HepG2 (cell line): ENCODE results near the gene AMBRA1. TPM values are rescaled to one million over a fixed set of nuclear protein-coding genes. Genes with fewer than 3 reads are reported as not detected.

Experiments used
- FOSL2 ChIP-seq: sonication (generic); formaldehyde crosslinking; IDR thresholded peaks from 2 replicates; pipeline ENCODE4 v1.4.0; 2020; ENCODE audit warnings: missing genetic modification reagents
- IRX3 ChIP-seq: sonication (generic); formaldehyde crosslinking; IDR thresholded peaks from 2 replicates; pipeline ENCODE4 v1.8.1; 2023; ENCODE audit warnings: mild to moderate bottlenecking, low read depth, missing genetic modification reagents, borderline replicate concordance
- KAT8 ChIP-seq: IDR thresholded peaks from 2 replicates; pipeline ENCODE4 v1.6.1; 2016; ENCODE audit warnings: missing genetic modification reagents, missing compliant biosample characterization
- KLF12 ChIP-seq: sonication (generic); formaldehyde crosslinking; IDR thresholded peaks from 2 replicates; pipeline ENCODE4 v1.4.0; 2020; ENCODE audit warnings: missing genetic modification reagents, borderline replicate concordance
- LCORL ChIP-seq, 2 experiments: fragments of 450-650 bp in 1 of 2; sonication (generic) in 1 of 2; formaldehyde crosslinking in 1 of 2; IDR thresholded peaks; 2 replicates each; pipeline versions ENCODE4 v1.5.0 to v1.6.1; 2017 to 2020; ENCODE audit warnings: antibody characterized with exemption in 1 of 2, missing genetic modification reagents in 1 of 2
- RFXANK ChIP-seq: IDR thresholded peaks from 2 replicates; pipeline ENCODE4 v1.6.1; 2016
- TFDP1 ChIP-seq: IDR thresholded peaks from 2 replicates; pipeline ENCODE4 v1.6.1; 2016; ENCODE audit warnings: missing compliant biosample characterization, missing genetic modification reagents, borderline replicate concordance
- THAP11 ChIP-seq: IDR thresholded peaks from 2 replicates; pipeline ENCODE4 v1.6.1; 2016; ENCODE audit warnings: missing biosample characterization, missing genetic modification reagents
- ZBTB37 ChIP-seq: sonication (generic); formaldehyde crosslinking; IDR thresholded peaks from 2 replicates; pipeline ENCODE4 v1.4.0; 2020; ENCODE audit warnings: mild to moderate bottlenecking, missing genetic modification reagents
- ZMAT3 ChIP-seq: sonication (generic); formaldehyde crosslinking; conservative IDR thresholded peaks from 2 replicates; pipeline ENCODE4 v1.7.0; 2021; ENCODE audit warnings: missing genetic modification reagents
- ZNF451 ChIP-seq: sonication (generic); formaldehyde crosslinking; IDR thresholded peaks from 2 replicates; pipeline ENCODE4 v1.5.0; 2020; ENCODE audit warnings: mild to moderate bottlenecking, missing genetic modification reagents
- ZNF562 ChIP-seq: sonication (generic); formaldehyde crosslinking; IDR thresholded peaks from 2 replicates; pipeline ENCODE4 v1.8.0; 2022; ENCODE audit warnings: missing genetic modification reagents, borderline replicate concordance
- ZNF570 ChIP-seq: sonication (generic); formaldehyde crosslinking; IDR thresholded peaks from 2 replicates; pipeline ENCODE4 v1.4.0; 2020; ENCODE audit warnings: mild to moderate bottlenecking, missing genetic modification reagents, borderline replicate concordance
- ZNF644 ChIP-seq: IDR thresholded peaks from 2 replicates; pipeline ENCODE4 v1.6.1; 2016; ENCODE audit warnings: low read depth
- ZSCAN22 ChIP-seq: sonication (generic); formaldehyde crosslinking; IDR thresholded peaks from 2 replicates; pipeline ENCODE4 v1.4.0; 2020; ENCODE audit warnings: mild to moderate bottlenecking, missing genetic modification reagents
- ZSCAN29 ChIP-seq: sonication (generic); formaldehyde crosslinking; conservative IDR thresholded peaks from 2 replicates; pipeline ENCODE4 v1.4.0; 2020; ENCODE audit warnings: mild to moderate bottlenecking, missing genetic modification reagents
- polyA plus RNA-seq, 8 experiments: library from polyadenylated mRNA; depleted of rRNA in 3 of 8; stranded (reverse) in 7 of 8; unstranded in 1 of 8; fragments of >200 nt; fragmentation: Illumina TruSeq in 4 of 8; extraction: Trizol in 4 of 8; gene quantifications; 2 replicates each; pipeline versions ENCODE4 v1.2.1 to v1.2.3, GENCODE V29; 2011 to 2016; ENCODE audit warnings: low read depth in 4 of 8, missing spikeins in 1 of 8, mixed read lengths in 1 of 8; ENCODE audit not compliant: insufficient read depth in 1 of 8
- total RNA-seq, 5 experiments: library from RNA; depleted of rRNA; stranded (reverse); fragments of >200 nt; fragmentation: Illumina TruSeq; extraction: Trizol; gene quantifications; 2 replicates each; pipeline ENCODE4 v1.2.3, GENCODE V29; 2016; ENCODE audit warnings: low read depth in 1 of 5
- TF ChIP-seq, protein P1 (sequence below): sonication (generic); formaldehyde crosslinking; IDR thresholded peaks from 2 replicates; pipeline ENCODE4 v1.5.0; 2020; ENCODE audit warnings: mild to moderate bottlenecking, missing genetic modification reagents, borderline replicate concordance
- TF ChIP-seq, protein P2 (sequence below): sonication (generic); formaldehyde crosslinking; IDR thresholded peaks from 2 replicates; pipeline ENCODE4 v1.5.0; 2020; ENCODE audit warnings: mild to moderate bottlenecking, missing genetic modification reagents

The AMBRA1 gene
- total and polyA plus RNA-seq, 2 of the 13 experiments (the other 11 are each of a cell fraction or from before 2014, with no cell fraction given): 15.7 to 26.0 TPM

DNA sequence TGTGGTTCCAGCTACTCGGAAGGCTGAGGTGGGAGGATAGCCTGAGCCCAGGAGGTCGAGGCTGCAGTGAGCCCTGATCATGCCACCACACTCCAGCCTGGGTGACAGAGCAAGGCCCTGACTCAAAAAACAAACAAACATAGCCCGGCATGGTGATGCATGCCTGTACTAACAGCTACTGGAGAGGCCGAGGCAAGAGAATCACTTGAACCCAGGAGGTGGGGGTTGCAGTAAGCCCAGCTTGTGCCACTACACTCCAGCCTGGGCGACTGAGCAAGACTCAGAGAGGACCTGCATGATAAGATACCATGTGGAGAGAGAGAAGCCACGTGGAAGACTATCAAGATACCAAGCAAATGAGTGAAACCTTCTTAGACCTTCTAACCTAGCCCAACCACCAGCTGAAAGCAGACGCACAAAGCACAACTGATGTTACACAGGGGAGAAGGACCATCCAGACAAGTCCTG is 36.1 kb downstream of the AMBRA1 start (continued):
- no peak for TF ChIP-seq LCORL (IDR thresholded peaks at IDR 0.05)
- TF ChIP-seq LCORL (CRISPR knock-in tag; IDR thresholded peaks at IDR 0.05): peak; percentile 32; the same call in 1 of the 2 replicates
- peak; percentile 70; the same call in 1 of the 2 replicates for TF ChIP-seq ZNF644 (CRISPR knock-in tag)
- TF ChIP-seq KAT8 (CRISPR knock-in tag): peak; percentile 30; the same call in 1 of the 2 replicates
- TF ChIP-seq ZSCAN22 (CRISPR knock-in tag): no peak
- TF ChIP-seq, protein P1, sequence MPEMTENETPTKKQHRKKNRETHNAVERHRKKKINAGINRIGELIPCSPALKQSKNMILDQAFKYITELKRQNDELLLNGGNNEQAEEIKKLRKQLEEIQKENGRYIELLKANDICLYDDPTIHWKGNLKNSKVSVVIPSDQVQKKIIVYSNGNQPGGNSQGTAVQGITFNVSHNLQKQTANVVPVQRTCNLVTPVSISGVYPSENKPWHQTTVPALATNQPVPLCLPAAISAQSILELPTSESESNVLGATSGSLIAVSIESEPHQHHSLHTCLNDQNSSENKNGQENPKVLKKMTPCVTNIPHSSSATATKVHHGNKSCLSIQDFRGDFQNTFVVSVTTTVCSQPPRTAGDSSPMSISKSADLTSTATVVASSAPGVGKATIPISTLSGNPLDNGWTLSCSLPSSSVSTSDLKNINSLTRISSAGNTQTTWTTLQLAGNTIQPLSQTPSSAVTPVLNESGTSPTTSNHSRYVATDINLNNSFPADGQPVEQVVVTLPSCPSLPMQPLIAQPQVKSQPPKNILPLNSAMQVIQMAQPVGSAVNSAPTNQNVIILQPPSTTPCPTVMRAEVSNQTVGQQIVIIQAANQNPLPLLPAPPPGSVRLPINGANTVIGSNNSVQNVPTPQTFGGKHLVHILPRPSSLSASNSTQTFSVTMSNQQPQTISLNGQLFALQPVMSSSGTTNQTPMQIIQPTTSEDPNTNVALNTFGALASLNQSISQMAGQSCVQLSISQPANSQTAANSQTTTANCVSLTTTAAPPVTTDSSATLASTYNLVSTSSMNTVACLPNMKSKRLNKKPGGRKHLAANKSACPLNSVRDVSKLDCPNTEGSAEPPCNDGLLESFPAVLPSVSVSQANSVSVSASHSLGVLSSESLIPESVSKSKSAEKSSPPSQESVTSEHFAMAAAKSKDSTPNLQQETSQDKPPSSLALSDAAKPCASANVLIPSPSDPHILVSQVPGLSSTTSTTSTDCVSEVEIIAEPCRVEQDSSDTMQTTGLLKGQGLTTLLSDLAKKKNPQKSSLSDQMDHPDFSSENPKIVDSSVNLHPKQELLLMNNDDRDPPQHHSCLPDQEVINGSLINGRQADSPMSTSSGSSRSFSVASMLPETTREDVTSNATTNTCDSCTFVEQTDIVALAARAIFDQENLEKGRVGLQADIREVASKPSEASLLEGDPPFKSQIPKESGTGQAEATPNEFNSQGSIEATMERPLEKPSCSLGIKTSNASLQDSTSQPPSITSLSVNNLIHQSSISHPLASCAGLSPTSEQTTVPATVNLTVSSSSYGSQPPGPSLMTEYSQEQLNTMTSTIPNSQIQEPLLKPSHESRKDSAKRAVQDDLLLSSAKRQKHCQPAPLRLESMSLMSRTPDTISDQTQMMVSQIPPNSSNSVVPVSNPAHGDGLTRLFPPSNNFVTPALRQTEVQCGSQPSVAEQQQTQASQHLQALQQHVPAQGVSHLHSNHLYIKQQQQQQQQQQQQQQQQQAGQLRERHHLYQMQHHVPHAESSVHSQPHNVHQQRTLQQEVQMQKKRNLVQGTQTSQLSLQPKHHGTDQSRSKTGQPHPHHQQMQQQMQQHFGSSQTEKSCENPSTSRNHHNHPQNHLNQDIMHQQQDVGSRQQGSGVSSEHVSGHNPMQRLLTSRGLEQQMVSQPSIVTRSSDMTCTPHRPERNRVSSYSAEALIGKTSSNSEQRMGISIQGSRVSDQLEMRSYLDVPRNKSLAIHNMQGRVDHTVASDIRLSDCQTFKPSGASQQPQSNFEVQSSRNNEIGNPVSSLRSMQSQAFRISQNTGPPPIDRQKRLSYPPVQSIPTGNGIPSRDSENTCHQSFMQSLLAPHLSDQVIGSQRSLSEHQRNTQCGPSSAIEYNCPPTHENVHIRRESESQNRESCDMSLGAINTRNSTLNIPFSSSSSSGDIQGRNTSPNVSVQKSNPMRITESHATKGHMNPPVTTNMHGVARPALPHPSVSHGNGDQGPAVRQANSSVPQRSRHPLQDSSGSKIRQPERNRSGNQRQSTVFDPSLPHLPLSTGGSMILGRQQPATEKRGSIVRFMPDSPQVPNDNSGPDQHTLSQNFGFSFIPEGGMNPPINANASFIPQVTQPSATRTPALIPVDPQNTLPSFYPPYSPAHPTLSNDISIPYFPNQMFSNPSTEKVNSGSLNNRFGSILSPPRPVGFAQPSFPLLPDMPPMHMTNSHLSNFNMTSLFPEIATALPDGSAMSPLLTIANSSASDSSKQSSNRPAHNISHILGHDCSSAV: no peak
- no peak for TF ChIP-seq ZNF570
- TF ChIP-seq ZMAT3 (CRISPR knock-in tag): no peak
- no peak for TF ChIP-seq ZBTB37 (CRISPR knock-in tag)
- no peak for TF ChIP-seq ZNF451
- TF ChIP-seq FOSL2 (CRISPR knock-in tag): peak; percentile 91
- no peak for TF ChIP-seq IRX3 (CRISPR knock-in tag)
- TF ChIP-seq RFXANK (CRISPR knock-in tag): no peak
- 0 out of 2 replicates have a peak, but pooled peaks have one; percentile 34 for TF ChIP-seq THAP11 (CRISPR knock-in tag)
- TF ChIP-seq ZNF562 (CRISPR knock-in tag): no peak
- 0 out of 2 replicates have a peak, but pooled peaks have one; percentile 22 for TF ChIP-seq TFDP1 (CRISPR knock-in tag)
- TF ChIP-seq KLF12: no peak
- TF ChIP-seq ZSCAN29 (CRISPR knock-in tag): no peak
- TF ChIP-seq, protein P2, sequence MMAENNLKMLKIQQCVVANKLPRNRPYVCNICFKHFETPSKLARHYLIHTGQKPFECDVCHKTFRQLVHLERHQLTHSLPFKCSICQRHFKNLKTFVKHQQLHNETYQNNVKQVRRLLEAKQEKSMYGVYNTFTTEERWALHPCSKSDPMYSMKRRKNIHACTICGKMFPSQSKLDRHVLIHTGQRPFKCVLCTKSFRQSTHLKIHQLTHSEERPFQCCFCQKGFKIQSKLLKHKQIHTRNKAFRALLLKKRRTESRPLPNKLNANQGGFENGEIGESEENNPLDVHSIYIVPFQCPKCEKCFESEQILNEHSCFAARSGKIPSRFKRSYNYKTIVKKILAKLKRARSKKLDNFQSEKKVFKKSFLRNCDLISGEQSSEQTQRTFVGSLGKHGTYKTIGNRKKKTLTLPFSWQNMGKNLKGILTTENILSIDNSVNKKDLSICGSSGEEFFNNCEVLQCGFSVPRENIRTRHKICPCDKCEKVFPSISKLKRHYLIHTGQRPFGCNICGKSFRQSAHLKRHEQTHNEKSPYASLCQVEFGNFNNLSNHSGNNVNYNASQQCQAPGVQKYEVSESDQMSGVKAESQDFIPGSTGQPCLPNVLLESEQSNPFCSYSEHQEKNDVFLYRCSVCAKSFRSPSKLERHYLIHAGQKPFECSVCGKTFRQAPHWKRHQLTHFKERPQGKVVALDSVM: peak; percentile 98
